Measurements from ENCODE around the gene NEGR1. TPM values are rescaled to one million over a fixed set of nuclear protein-coding genes. Genes with fewer than 3 reads are reported as not detected.

The NEGR1 gene
- total and polyA plus RNA-seq, 2 experiments from 2014 or later, result 1.0 to 2.8 TPM

GRCh38 chr1:71676979-71677925 lies 605.1 kb downstream of the NEGR1 start:
- H3K79me2 ChIP-seq, result no peaks in the 10 kb centered on the region
- no peak for TF ChIP-seq EZH2phosphoT487 (IDR thresholded peaks at IDR 0.05; ENCODE audit: low read depth, severe bottlenecking, unreplicated experiment)
- no peak for TF ChIP-seq EZH2 (IDR thresholded peaks at IDR 0.05; ENCODE audit: borderline replicate concordance)
- TF ChIP-seq CTCF (IDR thresholded peaks at IDR 0.05; ENCODE audit: poor library complexity), result no peak
- no peaks in the 10 kb centered on the region for H4K20me1 ChIP-seq (ENCODE audit: insufficient read depth, poor library complexity, severe bottlenecking)
- H3K4me2 ChIP-seq, result no peak overlapping the region
- WGBS (ENCODE audit: low lambda C conversion rate, missing lambda C conversion rate), result 64% methylated on average over 7 of the region's 7 CpGs
- H3K36me3 ChIP-seq (replicated peaks; ENCODE audit: insufficient read depth, low read depth), result no peaks in the 10 kb centered on the region
- no peaks in the 10 kb centered on the region for H3K27me3 ChIP-seq
- no peak overlapping the region for H3K4me3 ChIP-seq
- no peak overlapping the region for H2AFZ ChIP-seq
- no peaks in the 10 kb centered on the region for H3K4me1 ChIP-seq (ENCODE audit: insufficient read depth)
- no peak for DNase-seq (ENCODE audit: low spot score)
- no peaks in the 10 kb centered on the region for H3K9me3 ChIP-seq (ENCODE audit: low read depth)
- H3K27ac ChIP-seq, result no peak overlapping the region
- H3K9me2 ChIP-seq (replicated peaks; ENCODE audit: insufficient read depth), result no peaks in the 10 kb centered on the region

GRCh38 chr1:71668065-71668464 lies 614.3 kb downstream of the NEGR1 start:
- H3K9me2 ChIP-seq (replicated peaks; ENCODE audit: insufficient read depth), result no peaks in the 10 kb centered on the region
- H3K9me3 ChIP-seq (ENCODE audit: low read depth), result no peaks in the 10 kb centered on the region
- TF ChIP-seq CTCF (IDR thresholded peaks at IDR 0.05; ENCODE audit: poor library complexity) (no peak), EZH2phosphoT487 (IDR thresholded peaks at IDR 0.05; ENCODE audit: low read depth, severe bottlenecking, unreplicated experiment) (no peak), EZH2 (IDR thresholded peaks at IDR 0.05; ENCODE audit: borderline replicate concordance) (no peak)
- no peak overlapping the region for H2AFZ ChIP-seq
- no peak for DNase-seq (ENCODE audit: low spot score)
- H3K36me3 ChIP-seq (replicated peaks; ENCODE audit: insufficient read depth, low read depth), result no peaks in the 10 kb centered on the region
- H3K27me3 ChIP-seq, result no peaks in the 10 kb centered on the region
- H3K4me1 ChIP-seq (ENCODE audit: insufficient read depth), result no peaks in the 10 kb centered on the region
- no peak overlapping the region for H3K4me3 ChIP-seq
- no peaks in the 10 kb centered on the region for H4K20me1 ChIP-seq (ENCODE audit: insufficient read depth, poor library complexity, severe bottlenecking)
- H3K27ac ChIP-seq, result no peak overlapping the region
- H3K4me2 ChIP-seq, result no peak overlapping the region
- H3K79me2 ChIP-seq, result no peaks in the 10 kb centered on the region
- 46% methylated on average over 3 of the region's 3 CpGs for WGBS (ENCODE audit: low lambda C conversion rate, missing lambda C conversion rate)

GRCh38 chr1:71667216-71667615 lies 615.1 kb downstream of the NEGR1 start:
- no peak for DNase-seq (ENCODE audit: low spot score)
- Histone ChIP-seq H3K36me3 (replicated peaks; ENCODE audit: insufficient read depth, low read depth) (no peaks in the 10 kb centered on the region), H4K20me1 (ENCODE audit: insufficient read depth, poor library complexity, severe bottlenecking) (no peaks in the 10 kb centered on the region), H3K4me2 (no peak overlapping the region), H3K27ac (no peak overlapping the region), H3K79me2 (no peaks in the 10 kb centered on the region), H3K27me3 (no peaks in the 10 kb centered on the region), H2AFZ (no peak overlapping the region), H3K9me2 (replicated peaks; ENCODE audit: insufficient read depth) (no peaks in the 10 kb centered on the region), H3K4me1 (ENCODE audit: insufficient read depth) (no peaks in the 10 kb centered on the region), H3K9me3 (ENCODE audit: low read depth) (no peaks in the 10 kb centered on the region), H3K4me3 (no peak overlapping the region)
- TF ChIP-seq CTCF (IDR thresholded peaks at IDR 0.05; ENCODE audit: poor library complexity) (no peak), EZH2 (IDR thresholded peaks at IDR 0.05; ENCODE audit: borderline replicate concordance) (no peak), EZH2phosphoT487 (IDR thresholded peaks at IDR 0.05; ENCODE audit: low read depth, severe bottlenecking, unreplicated experiment) (no peak)
- 68% methylated on average over 2 of the region's 2 CpGs for WGBS (ENCODE audit: low lambda C conversion rate, missing lambda C conversion rate)

Measured in hepatocyte (in vitro differentiated cells).